KMS-11 (cell line): Measurements from ENCODE around the gene MOSMO.

Source experiments
- H2AFZ ChIP-seq: fragments of 200-600 bp; sonication (generic); 2 replicates; pipeline ENCODE4 v1.6.1; 2016; ENCODE audit warnings: antibody characterized with exemption, mixed run types, low read depth
- H3K27ac ChIP-seq: fragments of 200-600 bp; sonication (generic); 2 replicates; pipeline ENCODE4 v1.6.1; 2016; ENCODE audit warnings: mild to moderate bottlenecking, mixed run types
- H3K27me3 ChIP-seq: fragments of 200-600 bp; sonication (generic); 2 replicates; pipeline ENCODE4 v1.6.1; 2017; ENCODE audit warnings: mild to moderate bottlenecking, low read depth, mixed run types, moderate library complexity; ENCODE audit not compliant: insufficient read depth
- H3K36me3 ChIP-seq: fragments of 200-600 bp; sonication (generic); 2 replicates; pipeline ENCODE4 v1.6.1; 2017; ENCODE audit warnings: mild to moderate bottlenecking, mixed run types; ENCODE audit not compliant: insufficient read depth
- H3K4me1 ChIP-seq: fragments of 200-600 bp; sonication (generic); 2 replicates; pipeline ENCODE4 v1.6.1; 2016; ENCODE audit warnings: mild to moderate bottlenecking, low read depth, mixed run types; ENCODE audit not compliant: poor library complexity, severe bottlenecking
- H3K4me2 ChIP-seq: fragments of 200-600 bp; sonication (generic); 2 replicates; pipeline ENCODE4 v1.7.0; 2016; ENCODE audit warnings: mild to moderate bottlenecking, mixed run types
- H3K4me3 ChIP-seq: fragments of 200-600 bp; sonication (generic); IDR thresholded peaks from 2 replicates; pipeline ENCODE4 v1.6.1; 2017; ENCODE audit warnings: low read depth, low read length, mixed read lengths; ENCODE audit not compliant: insufficient read depth
- H3K79me2 ChIP-seq: fragments of 200-600 bp; sonication (generic); 2 replicates; pipeline ENCODE4 v1.6.1; 2016; ENCODE audit warnings: low read depth, mixed run types; ENCODE audit not compliant: insufficient read depth
- H3K9ac ChIP-seq: fragments of 200-600 bp; sonication (generic); 2 replicates; pipeline ENCODE4 v1.6.1; 2016; ENCODE audit warnings: mild to moderate bottlenecking, mixed run types
- H4K20me1 ChIP-seq: fragments of 200-600 bp; sonication (generic); 2 replicates; pipeline ENCODE4 v1.6.1; 2016; ENCODE audit warnings: mild to moderate bottlenecking, mixed run types; ENCODE audit not compliant: insufficient read depth
- CTCF ChIP-seq: fragments of 200-600 bp; sonication (generic); conservative IDR thresholded peaks from 2 replicates; pipeline ENCODE4 v1.6.1; 2017; ENCODE audit warnings: low read depth, mild to moderate bottlenecking, antibody characterized with exemption, low read length, moderate library complexity, mixed read lengths

MOSMO gene

GRCh38 chr16:21964353-21964752 lies 43.6 kb upstream of the MOSMO start:
- Histone ChIP-seq H4K20me1 (no peaks in the 10 kb centered on the region), H3K4me2 (no peak overlapping the region), H3K79me2 (no peaks in the 10 kb centered on the region), H3K4me3 (no peak overlapping the region), H3K27me3 (no peaks in the 10 kb centered on the region), H3K9ac (no peak overlapping the region), H3K27ac (no peak overlapping the region), H2AFZ (no peak overlapping the region), H3K4me1 (peaks cover 6% of the 10 kb centered on the region), H3K36me3 (peaks cover 22% of the 10 kb centered on the region; the same call in 1 of the 2 replicates)
- TF ChIP-seq CTCF = no peak

GRCh38 chr16:21971856-21972255 lies 36.1 kb upstream of the MOSMO start:
- no peak overlapping the region for H3K9ac ChIP-seq
- H2AFZ ChIP-seq = no peak overlapping the region
- H3K4me2 ChIP-seq = no peak overlapping the region
- H3K79me2 ChIP-seq = no peaks in the 10 kb centered on the region
- TF ChIP-seq CTCF = no peak
- no peaks in the 10 kb centered on the region for H4K20me1 ChIP-seq
- no peaks in the 10 kb centered on the region for H3K27me3 ChIP-seq
- no peak overlapping the region for H3K27ac ChIP-seq
- H3K36me3 ChIP-seq = peaks cover 31% of the 10 kb centered on the region; the same call in 1 of the 2 replicates
- H3K4me3 ChIP-seq = no peak overlapping the region
- peaks cover 5% of the 10 kb centered on the region for H3K4me1 ChIP-seq

GRCh38 chr16:21973945-21974344 lies 34.0 kb upstream of the MOSMO start:
- H3K4me1 ChIP-seq = peaks cover 5% of the 10 kb centered on the region
- H3K27me3 ChIP-seq = no peaks in the 10 kb centered on the region
- TF ChIP-seq CTCF = no peak
- no peaks in the 10 kb centered on the region for H4K20me1 ChIP-seq
- H3K9ac ChIP-seq = no peak overlapping the region
- H3K4me3 ChIP-seq = no peak overlapping the region
- H3K27ac ChIP-seq = no peak overlapping the region
- no peaks in the 10 kb centered on the region for H3K79me2 ChIP-seq
- no peak overlapping the region for H3K4me2 ChIP-seq
- no peak overlapping the region for H2AFZ ChIP-seq
- peaks cover 34% of the 10 kb centered on the region; the same call in 1 of the 2 replicates for H3K36me3 ChIP-seq

DNA sequence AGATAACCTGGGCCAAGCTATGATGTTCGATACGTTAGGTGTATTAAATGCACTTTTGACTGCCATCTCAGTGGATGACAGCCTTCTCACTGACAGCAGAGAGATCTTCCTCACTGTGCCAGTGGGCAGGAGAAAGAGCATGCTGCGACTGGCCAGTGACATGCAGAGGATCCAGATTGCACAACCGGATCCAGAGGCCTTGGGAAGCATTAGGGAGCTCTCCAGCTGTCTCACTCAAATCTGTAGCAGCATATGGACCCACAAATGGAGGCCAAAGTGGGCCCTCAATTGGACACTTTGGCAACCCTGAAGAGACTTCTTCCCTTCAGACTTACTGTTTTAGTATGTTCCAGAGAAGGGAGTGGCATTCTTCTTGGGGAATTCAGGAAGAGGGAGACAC lies 27.9 kb upstream of the MOSMO start:
- H3K79me2 ChIP-seq = no peaks in the 10 kb centered on the region
- H4K20me1 ChIP-seq = no peaks in the 10 kb centered on the region
- no peak overlapping the region for H3K27ac ChIP-seq
- no peak overlapping the region for H2AFZ ChIP-seq
- no peaks in the 10 kb centered on the region for H3K4me1 ChIP-seq
- no peak for TF ChIP-seq CTCF
- H3K9ac ChIP-seq = no peak overlapping the region
- H3K36me3 ChIP-seq = peaks cover 27% of the 10 kb centered on the region; the same call in 1 of the 2 replicates
- no peaks in the 10 kb centered on the region for H3K27me3 ChIP-seq
- no peak overlapping the region for H3K4me2 ChIP-seq
- H3K4me3 ChIP-seq = no peak overlapping the region
